Upper lobe of left lung (tissue), 6 donors: ENCODE measurements around the gene COPS7B. TPM values are rescaled to one million over a fixed set of nuclear protein-coding genes. Genes with fewer than 3 reads are reported as not detected.

Source experiments
- ATAC-seq, 2 donors: fragments of 200-7000 bp; cut with Tn5 transposase; one replicate each; pipeline ENCODE4 v1.9.1; 2022; ENCODE audit warnings: mild to moderate bottlenecking in 2 of 2, moderate library complexity in 2 of 2; ENCODE audit not compliant: low FRiP score in 2 of 2
- DNase-seq, 2 donors: peaks; one replicate each; pipeline ENCODE4 v3.0.0-alpha.2; 2019 to 2020
- H3K27ac ChIP-seq, 4 donors: fragments of 200-600 bp; sonication (generic); one replicate each; pipeline ENCODE4 v1.5.1; 2016 to 2019
- H3K27me3 ChIP-seq, 4 donors: fragments of 200-600 bp; sonication (generic); one replicate each; pipeline ENCODE4 v1.5.1; 2017 to 2019
- H3K36me3 ChIP-seq, 4 donors: fragments of 200-600 bp; sonication (generic); one replicate each; pipeline ENCODE4 v1.5.1; 2016 to 2019
- H3K4me1 ChIP-seq, 4 donors: fragments of 200-600 bp; sonication (generic); one replicate each; pipeline ENCODE4 v1.5.1; 2018 to 2019
- H3K4me3 ChIP-seq, 4 donors: fragments of 200-600 bp; sonication (generic); one replicate each; pipeline ENCODE4 v1.5.1; 2017 to 2019; ENCODE audit warnings: mild to moderate bottlenecking in 2 of 4, moderate library complexity in 1 of 4
- H3K9me3 ChIP-seq, 4 donors: fragments of 200-600 bp; sonication (generic); one replicate each; pipeline ENCODE4 v1.5.1; 2018 to 2019
- CTCF ChIP-seq, 6 experiments: fragments of 450-650 bp in 4 of 6; fragments of 200-600 bp in 2 of 6; sonication (generic) in 2 of 6; IDR thresholded peaks; one replicate each; pipeline ENCODE4 v1.5.1; 2016 to 2019; ENCODE audit warnings: antibody characterized with exemption in 6 of 6
- EP300 ChIP-seq, 4 donors: sonication (generic); formaldehyde crosslinking; IDR thresholded peaks; one replicate each; pipeline ENCODE4 v1.5.1; 2017; ENCODE audit warnings: antibody characterized with exemption in 4 of 4, control low read depth in 2 of 4
- POLR2A ChIP-seq, 4 donors: fragments of 450-650 bp; IDR thresholded peaks; one replicate each; pipeline ENCODE4 v1.5.1; 2016 to 2017; ENCODE audit warnings: antibody characterized with exemption in 4 of 4, mild to moderate bottlenecking in 2 of 4
- POLR2AphosphoS5 ChIP-seq, 2 donors: sonication (generic); formaldehyde crosslinking; IDR thresholded peaks; one replicate each; pipeline ENCODE4 v1.5.1; 2017; ENCODE audit warnings: antibody characterized with exemption in 2 of 2
- WGBS, 2 donors: methylation state at CpG; one replicate each; pipeline ENCODE4 v1.1.5; 2017 to 2018; 5-methylcytosine and 5-hydroxymethylcytosine counted together
- total RNA-seq, 6 donors: library from RNA; depleted of rRNA in 4 of 6; stranded (reverse); fragments of >200 nt in 4 of 6; gene quantifications; one replicate each; pipeline versions ENCODE4 v1.1.0 to v1.2.1, GENCODE V29; 2016 to 2021
- donor health status: DM: no; HTN: no; CAD: no; lungs with moderate emphysema.
- donor health status: DM: no; HTN: yes; CAD: no; lungs with severe emphysema.

The COPS7B gene
- total RNA-seq, 6 donors from 2014 or later: 23.1 to 91.1 (median 28.2) TPM

DNA sequence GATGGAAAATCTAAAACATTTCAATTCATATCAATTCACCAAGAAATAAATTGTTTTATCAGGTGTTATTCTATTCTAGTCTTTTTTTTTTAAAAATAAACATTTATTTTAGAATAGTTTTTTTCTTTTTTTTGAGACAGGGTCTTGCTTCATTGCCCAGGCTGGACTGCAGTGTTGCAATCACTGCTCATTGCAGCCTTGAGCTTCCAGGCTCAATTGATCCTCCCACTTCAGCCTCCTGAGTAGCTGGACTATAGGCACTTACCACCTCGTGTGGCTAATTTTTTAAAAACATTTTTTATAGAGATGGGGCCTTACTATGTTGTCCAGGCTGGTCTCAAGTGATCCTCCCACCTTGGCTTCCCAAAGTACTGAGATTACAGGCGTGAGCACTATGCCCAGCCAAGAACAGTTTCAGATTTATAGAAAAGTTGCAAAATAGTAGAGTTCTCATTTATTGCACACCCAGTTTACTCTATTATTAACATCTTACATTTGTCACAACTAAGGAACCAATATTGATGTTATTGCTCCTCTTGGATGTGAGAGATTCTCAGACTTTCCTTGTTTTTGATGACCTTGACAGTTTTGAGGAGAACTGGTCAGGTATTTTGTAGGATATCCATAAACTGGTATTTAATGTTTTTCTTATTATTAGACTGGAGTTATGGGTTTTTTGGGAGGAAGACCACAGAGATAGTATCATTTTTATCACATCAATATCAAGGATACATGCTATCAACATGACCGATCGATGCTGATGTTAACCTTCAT is 35.0 kb upstream of the COPS7B start:
- no peak overlapping the region for H3K4me3 ChIP-seq
- no peak for TF ChIP-seq EP300 (IDR thresholded peaks at IDR 0.05)
- TF ChIP-seq POLR2AphosphoS5 (IDR thresholded peaks at IDR 0.05): no peak
- no peak for TF ChIP-seq CTCF (IDR thresholded peaks at IDR 0.05)
- TF ChIP-seq POLR2A (IDR thresholded peaks at IDR 0.05): no peak
- H3K4me1 ChIP-seq: no peaks in the 10 kb centered on the region
- no peak overlapping the region for H3K27ac ChIP-seq
- DNase-seq (no peak), ATAC-seq (no peak)
- H3K9me3 ChIP-seq: no peaks in the 10 kb centered on the region
- no peaks in the 10 kb centered on the region for H3K27me3 ChIP-seq
- no peaks in the 10 kb centered on the region for H3K36me3 ChIP-seq
- 90 to 92% methylated on average over 4 of the region's 4 CpGs for WGBS, 2 donors

DNA sequence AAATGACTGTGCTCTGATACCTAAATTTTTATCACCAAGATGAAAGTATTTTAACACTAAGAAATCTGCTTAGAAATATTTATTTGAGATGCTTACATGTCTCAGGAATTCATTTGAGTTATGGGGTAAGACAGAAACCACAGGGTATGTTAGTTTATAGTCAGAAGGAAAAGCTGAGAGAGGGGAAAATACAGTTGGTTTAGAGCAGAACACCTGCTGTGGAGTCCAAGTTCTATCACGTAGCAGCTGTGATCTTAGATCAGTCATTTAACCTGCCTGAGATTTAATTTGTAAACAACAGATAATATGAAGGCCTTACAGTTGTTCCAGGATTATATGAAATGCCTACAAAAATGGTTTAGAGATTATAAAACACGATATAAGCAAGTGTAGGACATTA is 34.2 kb upstream of the COPS7B start:
- no peak for ATAC-seq
- 81 to 91% methylated on average over 2 of the region's 2 CpGs for WGBS, 2 donors

GRCh38 chr2:231761735-231762134 is 24.5 kb upstream of the COPS7B start:
- Histone ChIP-seq H3K4me3 (no peak overlapping the region), H3K27ac (no peak overlapping the region), H3K27me3 (no peaks in the 10 kb centered on the region), H3K36me3 (no peaks in the 10 kb centered on the region), H3K9me3 (no peaks in the 10 kb centered on the region), H3K4me1 (no peaks in the 10 kb centered on the region)
- no peak for TF ChIP-seq POLR2A (IDR thresholded peaks at IDR 0.05)
- TF ChIP-seq POLR2AphosphoS5 (IDR thresholded peaks at IDR 0.05): no peak
- no peak for TF ChIP-seq CTCF (IDR thresholded peaks at IDR 0.05)
- TF ChIP-seq EP300 (IDR thresholded peaks at IDR 0.05): no peak
- DNase-seq: no peak
- 91% methylated on average over 2 of the region's 2 CpGs for WGBS, 2 donors
- no peak for ATAC-seq

More for the DNA sequence above, 34.2 kb upstream of the COPS7B start:
- Histone ChIP-seq H3K27ac (no peak overlapping the region), H3K9me3 (no peaks in the 10 kb centered on the region), H3K27me3 (no peaks in the 10 kb centered on the region), H3K4me3 (no peak overlapping the region), H3K36me3 (no peaks in the 10 kb centered on the region), H3K4me1 (no peaks in the 10 kb centered on the region)
- TF ChIP-seq POLR2AphosphoS5 (IDR thresholded peaks at IDR 0.05): no peak
- TF ChIP-seq EP300 (IDR thresholded peaks at IDR 0.05): no peak
- TF ChIP-seq POLR2A (IDR thresholded peaks at IDR 0.05): no peak
- no peak for TF ChIP-seq CTCF (IDR thresholded peaks at IDR 0.05)
- DNase-seq: no peak

- DNase-seq (no peak), ATAC-seq (no peak)
- Histone ChIP-seq H3K4me3 (no peak overlapping the region), H3K9me3 (no peaks in the 10 kb centered on the region), H3K27me3 (no peaks in the 10 kb centered on the region), H3K4me1 (no peaks in the 10 kb centered on the region), H3K27ac (no peak overlapping the region), H3K36me3 (no peaks in the 10 kb centered on the region)
- TF ChIP-seq EP300 (IDR thresholded peaks at IDR 0.05) (no peak), POLR2AphosphoS5 (IDR thresholded peaks at IDR 0.05) (no peak), POLR2A (IDR thresholded peaks at IDR 0.05) (no peak), CTCF (IDR thresholded peaks at IDR 0.05) (no peak)
Observed at GRCh38 chr2:231764124-231764523, 22.1 kb upstream of the COPS7B start.

DNA sequence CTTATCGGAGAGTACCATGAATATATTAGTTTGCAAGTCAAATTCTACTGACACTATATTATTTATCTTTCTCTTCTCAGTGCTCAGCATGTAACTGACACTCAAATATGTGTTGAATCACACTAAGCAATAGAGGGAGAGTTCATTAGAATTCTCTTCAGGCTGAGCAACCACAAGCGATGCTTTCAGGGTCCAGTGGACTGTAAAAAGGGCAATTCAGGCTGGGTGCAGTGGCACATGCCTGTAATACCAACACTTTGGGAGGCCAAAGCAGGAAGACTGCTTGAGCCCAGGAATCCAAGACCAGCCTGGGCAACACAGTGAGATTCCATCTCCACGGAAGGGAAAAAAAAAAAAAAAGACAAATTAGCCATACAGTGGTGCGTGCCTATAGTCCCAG is 21.5 kb upstream of the COPS7B start:
- H3K4me3 ChIP-seq: no peak overlapping the region
- no peak for DNase-seq
- TF ChIP-seq POLR2AphosphoS5 (IDR thresholded peaks at IDR 0.05) (no peak), EP300 (IDR thresholded peaks at IDR 0.05) (no peak), POLR2A (IDR thresholded peaks at IDR 0.05) (no peak), CTCF (IDR thresholded peaks at IDR 0.05) (no peak)
- H3K9me3 ChIP-seq: no peaks in the 10 kb centered on the region
- H3K36me3 ChIP-seq: no peaks in the 10 kb centered on the region
- no peak overlapping the region for H3K27ac ChIP-seq
- no peaks in the 10 kb centered on the region for H3K4me1 ChIP-seq
- ATAC-seq: no peak
- 87 to 92% methylated on average over 4 of the region's 4 CpGs for WGBS, 2 donors
- H3K27me3 ChIP-seq: no peaks in the 10 kb centered on the region
